Measurements from ENCODE around the gene PDE4B.

Gene PDE4B

DNA sequence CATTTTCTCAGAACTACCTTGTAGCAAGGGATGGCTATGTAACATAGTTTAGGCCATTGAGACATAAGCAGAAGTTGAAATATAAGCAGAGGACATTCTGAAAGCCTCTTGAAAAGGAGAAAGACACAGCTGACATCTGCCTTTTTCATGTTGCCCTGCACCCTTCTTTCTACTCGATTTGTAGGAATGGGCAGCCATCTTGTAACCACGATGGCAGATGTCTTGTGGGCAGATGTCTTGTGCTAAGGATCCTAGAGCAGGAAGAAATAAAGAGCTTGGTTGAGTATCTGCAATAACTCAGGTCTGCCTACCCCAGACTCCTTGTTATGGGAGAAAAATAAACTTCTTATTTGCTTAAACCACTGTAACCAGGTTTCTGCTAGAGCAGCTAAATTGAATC lies 351.0 kb downstream of the PDE4B start:
- no peak for DNase-seq

DNA sequence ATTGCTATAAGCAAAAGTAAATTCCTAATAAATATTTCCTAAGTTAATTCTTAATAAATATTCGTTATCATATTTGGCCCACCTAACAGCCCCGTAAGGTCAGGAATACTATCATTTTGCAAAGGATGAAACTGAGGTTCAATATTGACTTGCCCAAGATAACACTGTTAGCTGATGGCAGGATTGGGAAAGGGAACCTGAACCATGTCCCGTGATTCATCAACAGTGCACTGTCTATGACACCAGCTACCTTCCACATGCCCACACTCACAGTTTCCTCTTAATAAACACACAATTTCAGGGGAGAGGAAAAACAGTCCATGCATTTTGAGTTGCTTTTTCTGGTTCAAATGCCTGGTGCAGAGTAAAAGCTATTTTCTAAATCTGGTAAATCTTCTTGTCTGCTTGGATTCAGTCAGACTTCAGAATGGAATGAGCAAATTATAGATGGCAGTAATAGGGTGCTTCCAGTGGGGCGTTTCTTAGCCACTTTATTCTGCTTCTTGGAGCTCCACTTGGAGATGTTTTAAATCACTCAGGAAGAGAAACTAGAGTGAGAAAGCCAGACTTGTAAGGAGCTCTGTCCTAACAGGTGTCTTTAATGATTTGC lies 354.6 kb downstream of the PDE4B start:
- no peak for DNase-seq

DNA sequence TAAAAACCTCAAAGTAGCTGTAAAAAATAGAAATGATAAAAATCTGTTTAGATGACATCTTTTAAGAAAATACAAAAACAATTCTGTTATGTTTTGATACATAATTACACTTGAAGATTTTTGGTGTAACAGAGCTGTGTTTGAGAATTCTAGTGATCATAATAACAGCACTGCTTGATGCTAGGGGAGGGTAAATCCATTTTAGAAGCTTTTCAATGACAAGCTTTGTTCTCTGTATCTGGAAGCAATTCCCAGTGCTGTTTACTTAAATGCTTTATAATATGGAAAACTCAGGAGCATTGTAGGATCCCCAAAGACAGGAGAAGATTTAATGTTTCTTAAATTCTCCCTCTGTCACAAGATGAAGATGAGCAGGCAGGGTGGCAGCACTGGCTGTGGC lies 359.3 kb downstream of the PDE4B start:
- DNase-seq, result no peak

DNA sequence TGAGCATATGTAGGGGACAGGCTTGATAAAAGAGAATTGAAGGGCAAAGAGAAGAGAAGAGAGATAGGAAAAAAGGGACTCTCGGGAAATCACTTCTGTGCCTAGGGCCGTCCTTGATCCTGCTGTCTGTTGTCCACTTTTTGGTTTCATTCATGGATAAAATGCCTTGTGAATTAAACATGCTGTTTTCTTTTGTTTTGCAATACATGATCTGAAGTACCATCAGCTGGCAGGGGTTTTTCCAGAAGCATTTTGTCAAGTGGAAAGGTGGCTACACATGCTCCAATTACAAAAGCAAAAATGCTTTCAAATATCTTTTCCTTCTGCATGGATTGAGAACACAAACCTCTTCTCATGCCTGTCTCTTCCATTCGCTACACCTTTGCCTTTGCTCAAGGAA lies 361.7 kb downstream of the PDE4B start:
- no peak for DNase-seq

DNA sequence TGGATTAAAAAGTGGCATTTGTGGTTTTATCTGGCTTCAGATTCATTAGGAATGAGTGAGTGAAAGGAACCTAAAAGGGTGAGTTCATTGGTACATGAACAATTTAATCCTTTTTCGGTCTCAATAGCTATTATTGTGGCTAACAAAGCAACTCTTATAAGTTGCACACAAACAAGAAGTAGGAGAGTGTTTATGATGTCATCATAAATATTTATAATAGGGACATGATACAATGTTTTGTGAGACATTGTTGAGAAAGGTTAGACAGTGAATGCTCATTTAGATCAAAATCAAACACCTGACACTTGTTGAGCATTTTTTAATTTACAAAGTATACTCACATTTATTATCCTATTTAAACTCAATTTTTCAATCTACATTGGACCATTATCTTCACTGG lies 363.4 kb downstream of the PDE4B start:
- no peak for DNase-seq

DNA sequence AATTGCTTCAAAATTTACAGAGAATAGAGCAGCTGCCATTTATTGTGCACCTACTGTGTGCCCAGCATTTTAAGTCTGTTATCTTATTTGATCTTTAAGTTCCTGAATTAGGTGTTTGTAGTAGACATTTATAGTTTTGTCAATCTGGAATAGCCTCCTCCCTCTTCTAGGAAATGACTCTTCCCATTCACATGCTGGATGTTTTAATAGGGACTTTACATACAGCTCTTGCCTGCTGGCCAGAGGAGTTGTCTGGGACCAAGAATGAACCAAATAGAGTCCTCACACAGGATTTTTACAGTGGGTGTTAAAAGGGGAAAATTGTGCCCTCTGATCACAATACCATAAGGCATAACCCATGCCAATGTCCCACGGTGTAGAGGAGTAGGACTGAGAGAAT lies 367.1 kb downstream of the PDE4B start:
- no peak for DNase-seq

DNA sequence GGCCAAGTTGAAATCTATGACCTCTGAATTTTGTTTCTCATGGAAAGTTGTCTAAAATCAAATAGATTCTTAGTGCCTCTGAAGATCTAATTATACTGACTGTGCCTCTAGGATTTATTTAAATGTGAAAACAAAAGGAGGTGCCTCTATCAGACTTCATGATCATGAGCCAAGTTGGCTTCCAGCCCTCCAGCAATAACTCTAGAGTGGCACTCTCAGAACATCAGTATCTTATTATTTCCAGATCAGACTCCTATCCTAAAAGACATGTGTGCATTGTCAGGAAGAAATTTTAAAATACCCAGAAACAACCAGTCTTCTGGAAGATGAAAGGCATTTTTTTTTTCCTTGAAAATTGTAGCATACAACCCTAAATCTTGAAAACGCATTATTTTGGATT lies 368.0 kb downstream of the PDE4B start:
- no peak for DNase-seq

DNA sequence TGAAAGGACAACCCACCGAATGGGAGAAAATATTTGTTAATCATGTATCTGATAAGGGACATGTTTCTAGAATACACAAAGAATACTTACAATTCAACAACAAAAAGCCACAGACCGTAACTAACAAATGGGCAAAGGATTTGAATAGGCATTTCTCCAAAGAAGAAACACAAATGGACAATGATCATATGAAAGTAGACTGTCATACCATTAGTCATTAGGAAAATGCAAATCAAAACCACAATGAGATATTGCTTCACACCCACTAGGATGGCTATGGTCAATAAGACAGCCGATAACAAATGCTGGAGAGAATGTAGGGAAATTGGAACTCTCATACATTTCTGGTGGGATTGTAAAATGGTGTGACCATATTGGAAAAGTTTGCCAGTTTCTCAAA lies 374.1 kb downstream of the PDE4B start:
- no peak for DNase-seq

DNA sequence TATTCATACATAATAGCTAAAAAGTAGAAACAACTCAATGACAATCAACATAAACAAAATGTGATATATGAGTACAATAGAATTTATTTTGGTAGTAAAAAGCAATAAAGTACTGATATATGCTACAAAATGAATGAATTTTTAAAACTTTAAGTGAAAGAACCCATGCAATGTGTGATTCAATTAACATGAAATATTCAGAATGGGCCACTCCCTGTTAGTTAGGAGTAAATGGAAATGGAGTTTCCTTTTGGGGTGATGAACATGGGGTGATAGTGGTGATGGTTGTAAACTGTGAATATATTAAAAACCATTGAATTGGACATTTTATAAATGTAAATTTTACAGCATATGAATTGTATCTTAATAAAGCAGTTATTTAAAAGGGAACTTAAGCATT lies 374.6 kb downstream of the PDE4B start:
- no peak for DNase-seq

DNA sequence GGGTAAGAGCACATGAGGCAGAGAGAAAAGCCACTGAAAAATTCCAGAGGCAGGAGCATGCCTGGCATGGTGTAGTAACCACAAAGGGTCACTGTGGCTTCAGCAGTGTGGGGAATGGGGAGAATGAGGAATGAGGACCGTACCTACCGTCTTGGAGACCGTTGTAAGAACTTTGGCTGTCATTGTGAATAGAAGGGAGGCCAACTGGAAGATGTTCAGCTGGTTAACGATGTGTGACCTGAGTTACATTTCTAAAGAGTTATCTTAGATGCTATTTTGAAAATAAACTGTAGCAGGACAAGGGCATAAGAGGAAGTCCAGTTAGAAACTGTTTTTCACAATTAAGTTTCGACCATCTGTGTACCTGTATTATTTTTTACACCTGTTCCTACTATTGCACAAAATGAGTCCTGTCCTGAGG lies 375.8 kb downstream of the PDE4B start:
- DNase-seq, result peak; percentile 73

DNA sequence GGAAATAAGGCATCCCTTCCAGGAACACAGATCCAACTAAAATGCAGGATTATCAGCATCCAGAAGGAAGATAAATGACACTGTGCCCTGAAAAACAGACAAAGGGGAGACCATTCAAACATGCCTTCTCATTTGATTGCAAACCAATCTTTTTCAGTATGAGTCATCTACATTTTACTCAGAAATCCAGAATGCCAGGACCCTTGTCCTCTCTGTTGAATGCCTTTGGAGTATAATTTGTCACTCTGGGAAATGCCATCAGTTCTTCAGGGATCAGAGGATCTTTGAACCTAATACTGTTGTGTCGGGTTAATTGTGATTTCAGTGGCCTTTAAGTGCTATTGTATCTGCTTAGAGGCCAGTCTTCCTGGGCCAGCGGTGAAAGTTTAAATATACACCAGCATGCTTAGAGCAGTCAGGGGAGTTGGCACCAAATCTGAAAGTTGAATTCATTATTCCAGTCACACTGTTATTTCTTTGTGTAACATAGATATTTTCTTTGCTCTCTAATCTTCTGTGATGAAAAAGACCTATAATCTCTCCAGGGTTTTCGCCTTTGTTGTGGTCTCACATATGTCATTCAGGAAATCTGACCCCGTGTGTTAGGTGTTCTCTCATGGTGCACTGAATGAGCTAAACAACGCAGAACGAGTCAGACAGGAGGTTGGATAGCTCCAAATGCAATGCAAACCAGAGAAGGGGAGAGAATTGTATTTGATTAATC lies 376.4 kb downstream of the PDE4B start:
- DNase-seq, result no peak

DNA sequence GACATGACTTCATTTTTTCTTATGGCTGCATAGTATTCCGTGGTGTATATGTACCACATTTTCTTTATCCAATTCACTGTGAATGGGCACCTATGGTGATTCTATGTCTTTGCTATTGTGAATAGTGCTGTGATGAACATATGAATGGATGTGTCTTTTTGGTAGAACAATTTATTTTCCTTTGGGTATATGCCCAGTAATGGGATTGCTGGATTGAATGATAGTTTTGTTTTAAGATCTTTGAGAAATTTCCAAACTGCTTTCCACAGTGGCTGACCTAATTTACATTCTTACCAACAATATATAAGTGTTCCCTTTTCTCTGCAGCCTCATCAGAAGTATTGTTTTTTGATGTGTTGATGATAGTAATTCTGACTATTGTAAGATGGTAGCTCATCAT lies 379.6 kb downstream of the PDE4B start:
- DNase-seq, result no peak

DNA sequence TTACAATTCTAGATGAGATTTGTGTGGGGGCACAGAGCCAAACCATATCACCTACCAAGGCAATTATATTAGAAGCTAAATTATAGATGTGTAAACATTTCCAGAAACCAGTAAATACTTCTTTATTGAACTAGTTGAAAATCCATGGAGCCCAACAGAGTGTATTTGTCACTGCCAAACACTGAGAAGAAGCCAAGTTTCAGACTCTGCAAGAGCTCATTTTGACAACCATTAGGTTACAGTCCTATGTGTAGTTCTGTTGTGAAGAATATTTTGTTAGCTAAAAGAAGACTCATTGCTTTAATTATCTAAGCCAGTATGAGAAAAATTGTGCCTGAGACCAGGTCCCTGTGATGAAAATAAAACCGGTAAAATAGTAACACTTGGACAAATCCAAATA lies 382.4 kb downstream of the PDE4B start:
- DNase-seq, result no peak

DNA sequence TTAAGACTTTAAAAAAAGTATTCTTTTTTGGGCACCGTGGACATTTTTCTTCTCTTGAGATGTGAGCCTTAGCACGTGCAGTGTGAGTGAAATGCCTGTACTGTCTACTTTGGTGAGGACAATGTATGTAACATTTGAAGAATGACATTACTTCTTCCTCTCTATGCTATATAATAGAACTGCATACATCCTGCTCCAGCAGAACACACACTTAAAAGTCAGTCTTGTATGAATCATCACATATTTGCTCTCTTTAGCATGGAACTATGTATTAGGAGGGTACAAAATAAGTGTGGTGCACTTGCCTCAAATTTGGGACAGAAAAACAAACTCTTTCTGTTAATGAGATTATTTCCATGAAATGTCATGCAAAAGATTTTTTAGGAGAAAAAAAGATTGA lies 382.9 kb downstream of the PDE4B start:
- DNase-seq, result no peak

DNA sequence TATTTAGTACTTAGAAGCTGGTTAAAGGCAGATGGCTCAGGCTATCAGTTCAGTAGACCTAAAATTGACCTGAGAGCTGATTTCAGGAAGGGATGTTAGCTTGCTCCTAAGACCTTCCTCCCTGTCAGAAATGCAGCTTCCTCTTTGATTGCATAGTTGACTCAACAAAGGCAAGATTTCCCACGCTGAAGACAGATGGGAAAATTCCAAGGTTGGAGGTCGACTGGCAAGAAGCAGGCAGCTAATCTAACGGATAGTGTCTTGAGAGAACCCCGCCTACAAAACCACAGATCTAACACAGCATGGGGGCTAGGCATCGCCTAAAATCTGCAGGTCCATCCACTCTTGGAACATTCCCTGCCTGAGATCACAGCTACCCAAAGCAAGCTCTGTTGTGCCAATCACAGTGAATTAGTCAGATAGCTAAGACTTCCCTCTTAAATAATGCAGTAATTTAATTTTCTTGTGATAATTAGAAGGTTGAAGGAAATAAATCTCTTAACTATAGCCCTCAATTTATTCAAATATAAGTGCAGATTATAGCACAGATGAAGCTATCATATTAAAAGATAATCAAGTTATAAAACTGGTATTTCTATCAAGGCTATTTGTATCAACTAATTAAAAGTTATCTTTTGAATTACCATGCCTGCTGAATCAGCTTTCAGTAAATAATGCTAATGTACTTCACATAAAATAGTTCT lies 383.5 kb downstream of the PDE4B start:
- peak; percentile 77 for DNase-seq

DNA sequence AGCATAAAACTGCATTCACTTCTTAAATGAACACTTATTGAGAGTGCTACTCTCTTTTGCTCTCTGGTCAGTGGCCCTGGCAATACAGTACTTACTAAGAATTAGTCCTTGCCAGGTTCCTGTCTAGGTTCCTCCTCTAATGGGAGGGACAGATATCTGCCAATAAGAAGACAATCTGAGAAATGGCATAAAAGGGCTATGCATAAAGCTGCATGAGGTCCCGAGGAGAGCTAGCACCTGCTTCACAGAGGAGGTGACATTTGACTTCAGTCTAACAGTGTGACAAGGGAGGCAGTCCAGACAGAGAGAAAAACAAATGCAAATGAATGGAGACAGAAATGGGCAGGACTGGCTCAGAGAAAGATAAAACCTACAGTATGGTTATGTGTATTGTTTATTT lies 384.1 kb downstream of the PDE4B start:
- DNase-seq, result no peak

DNA sequence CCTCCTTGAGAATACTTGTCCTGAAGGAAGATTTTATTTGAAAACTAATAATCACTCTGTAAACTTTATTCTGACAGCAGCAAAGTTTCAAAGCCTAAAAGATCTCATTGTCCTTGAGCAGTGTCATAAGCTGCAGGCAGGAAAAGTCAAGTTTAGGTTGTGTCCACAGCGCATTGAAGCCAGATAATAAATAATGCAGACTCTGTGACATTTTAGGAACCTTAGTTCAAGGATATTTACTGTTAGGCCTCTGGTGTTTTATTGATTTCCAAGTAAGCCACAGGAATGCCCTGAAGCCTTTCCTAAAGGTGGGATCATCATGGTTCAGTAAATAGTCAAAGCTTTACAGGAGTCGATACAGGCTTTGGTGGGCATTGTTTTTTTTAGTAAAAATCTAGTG lies 384.8 kb downstream of the PDE4B start:
- DNase-seq, result no peak

DNA sequence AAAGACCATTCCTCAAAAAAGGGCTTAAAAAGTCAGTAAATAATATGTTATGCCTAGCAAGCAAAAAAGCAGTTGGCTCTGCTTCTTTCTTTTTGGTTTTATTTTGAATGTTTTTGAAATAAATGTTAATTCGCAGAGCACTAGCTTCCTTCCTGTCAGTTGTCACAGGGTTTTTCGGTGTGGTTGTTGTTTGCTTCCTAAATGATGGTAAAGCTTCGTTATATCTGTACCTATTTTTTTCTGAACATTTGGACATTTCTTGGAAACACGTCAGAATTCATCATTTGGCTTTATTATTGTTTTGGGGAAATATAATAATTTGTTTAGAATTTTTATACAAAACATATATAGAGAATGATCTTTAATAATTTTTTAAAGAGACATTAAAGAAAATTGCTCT lies 389.3 kb downstream of the PDE4B start:
- no peak for DNase-seq

DNA sequence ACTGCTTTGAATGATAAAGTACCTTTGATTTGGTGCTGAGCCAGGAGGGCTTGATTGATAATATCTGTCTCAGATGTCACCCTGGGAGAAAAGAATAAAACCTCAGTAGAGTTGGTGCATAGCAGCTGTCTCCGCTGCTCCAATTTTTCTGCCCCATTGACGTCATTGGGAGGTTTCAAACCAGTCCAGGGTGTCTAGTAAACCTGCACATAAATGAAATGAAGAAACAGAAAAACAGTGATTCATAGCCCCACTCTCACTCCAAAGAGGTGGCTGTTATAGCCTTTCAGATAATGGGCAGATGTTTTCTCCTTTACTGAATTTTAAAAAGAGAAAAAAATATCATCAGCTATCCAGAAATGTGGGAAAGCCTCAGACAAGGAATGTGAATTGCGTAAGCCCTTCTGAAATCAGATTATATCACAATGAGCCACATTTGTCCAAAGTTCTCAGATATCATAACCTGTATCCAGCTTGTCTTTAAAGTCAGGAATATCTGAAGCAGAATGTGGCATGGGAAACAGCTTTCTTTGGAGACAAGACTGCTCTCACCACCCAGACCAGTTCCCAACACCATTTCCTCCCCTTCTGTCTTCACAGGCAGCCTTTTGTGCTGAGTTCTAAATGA lies 390.0 kb downstream of the PDE4B start:
- DNase-seq, result no peak

DNA sequence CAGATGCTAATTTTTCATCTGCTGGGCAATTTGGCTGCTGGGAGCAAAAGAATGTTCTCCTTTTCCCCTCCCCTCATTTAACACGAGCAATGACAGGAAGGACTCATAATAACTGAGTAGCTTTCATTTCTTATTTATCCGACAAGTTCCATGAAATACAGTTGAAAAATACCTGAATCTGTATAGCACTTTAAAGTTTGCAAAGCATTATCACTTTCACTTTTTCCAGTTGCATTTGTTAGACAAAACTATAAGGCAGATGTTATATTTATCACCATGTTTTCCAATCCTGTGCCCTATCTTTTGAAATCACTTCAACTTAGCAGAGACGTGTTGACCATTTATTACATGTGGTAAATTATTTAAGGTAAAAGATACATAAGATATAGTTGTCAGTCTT lies 390.7 kb downstream of the PDE4B start:
- no peak for DNase-seq

DNA sequence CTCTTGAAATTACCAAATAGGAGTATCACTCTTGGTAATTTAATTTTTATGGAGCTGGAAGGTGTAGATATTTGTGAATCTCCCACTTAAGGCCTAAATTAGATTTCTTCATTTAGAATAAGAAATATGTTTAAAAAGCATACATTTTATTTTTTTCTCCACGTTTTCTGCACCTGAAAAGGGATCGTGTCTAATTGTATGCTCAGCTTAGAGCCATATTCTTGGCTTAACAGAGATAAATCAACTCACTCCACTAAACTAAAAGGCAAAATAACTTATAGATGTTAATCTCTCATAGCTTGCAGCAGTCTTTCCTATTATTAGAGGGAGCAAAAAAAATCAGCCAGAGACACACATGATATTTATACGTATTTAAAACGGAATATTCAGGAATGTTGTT lies 404.4 kb downstream of the PDE4B start:
- no peak for DNase-seq

DNA sequence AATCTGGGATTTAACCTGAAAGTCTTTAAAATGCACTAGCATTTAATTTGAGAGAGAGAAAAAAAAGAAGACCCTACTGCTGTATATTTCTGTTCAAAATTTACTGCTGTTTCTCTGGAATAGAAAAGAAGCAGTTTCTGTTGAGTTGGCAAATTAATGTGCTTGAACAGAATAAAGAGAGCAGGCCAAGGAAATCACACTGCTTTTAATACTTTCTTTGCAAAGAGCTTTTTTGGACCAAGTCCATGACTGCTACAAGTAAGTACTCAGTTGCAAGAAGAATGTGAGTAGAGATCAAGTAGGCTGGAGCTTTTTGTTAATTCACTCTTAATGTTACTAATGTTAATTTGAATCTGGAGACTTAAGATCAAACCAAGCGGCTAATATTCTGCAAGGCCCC lies 405.1 kb downstream of the PDE4B start:
- no peak for DNase-seq

DNA sequence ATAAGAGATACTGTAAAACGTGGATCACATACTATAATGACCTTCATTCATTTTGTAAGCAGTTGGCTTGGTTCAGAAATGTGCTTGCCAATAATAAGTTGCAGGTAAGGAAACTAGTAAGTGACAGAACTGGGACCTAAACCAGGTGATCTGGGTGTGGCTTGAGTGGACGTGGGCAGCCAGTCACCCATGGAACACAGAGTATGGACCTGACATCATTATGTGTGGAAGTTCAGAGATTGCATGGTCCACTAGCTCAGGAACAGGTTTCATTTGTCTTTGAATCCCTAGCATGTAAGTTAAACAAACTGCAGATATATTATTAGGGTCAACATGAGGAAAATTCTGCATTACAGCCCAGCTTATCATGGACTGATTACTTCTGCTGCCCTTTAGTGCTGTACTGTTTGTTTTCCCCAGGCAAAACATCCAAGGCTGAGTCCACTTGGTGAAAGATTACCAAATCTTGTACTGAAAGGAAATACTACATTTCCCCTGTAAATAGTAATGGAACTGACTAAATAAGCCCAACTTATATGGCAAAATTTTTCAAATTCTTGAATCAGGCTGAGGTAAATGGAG lies 414.0 kb downstream of the PDE4B start:
- no peak for DNase-seq

DNA sequence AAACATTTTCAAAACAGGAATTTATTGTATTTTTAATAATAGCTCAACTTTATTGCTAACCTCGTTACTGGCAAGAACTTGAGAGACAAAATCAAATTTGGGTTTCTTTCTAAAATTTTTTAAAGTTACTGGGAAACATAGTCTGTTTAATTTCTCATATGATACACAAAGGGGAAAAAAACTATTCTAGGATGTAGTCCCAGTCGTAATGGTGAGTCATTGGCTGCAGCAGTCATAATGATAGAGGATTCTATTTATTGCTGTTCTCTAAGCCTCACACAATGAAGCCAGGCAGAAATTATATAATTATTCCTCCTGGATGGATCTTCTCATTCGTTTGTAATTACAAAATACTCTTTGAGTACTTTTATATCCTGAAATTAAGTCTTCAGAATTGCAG lies 414.8 kb downstream of the PDE4B start:
- DNase-seq, result no peak

All from islet precursor cell (in vitro differentiated cells).